Neutrophil (primary cell): ENCODE results near the gene TBC1D13.

Experiments
- H3K27ac ChIP-seq: fragments of 200-600 bp; sonication (generic); 2 replicates; pipeline ENCODE4 v1.5.1; 2016; ENCODE audit warnings: mild to moderate bottlenecking, moderate library complexity
- H3K27me3 ChIP-seq: fragments of 200-600 bp; sonication (generic); 2 replicates; pipeline ENCODE4 v1.6.0; 2016; ENCODE audit warnings: mild to moderate bottlenecking
- H3K36me3 ChIP-seq: fragments of 200-600 bp; sonication (generic); 2 replicates; pipeline ENCODE4 v1.5.1; 2017
- H3K4me1 ChIP-seq, 2 experiments: fragments of 200-600 bp in 1 of 2; sonication (generic) in 1 of 2; 1 replicate in 1 of 2; 2 replicates in 1 of 2; pipeline versions ENCODE4 v1.5.1 to v1.6.1; 2013 to 2016; ENCODE audit warnings: low read depth in 1 of 2, low read length in 1 of 2, mild to moderate bottlenecking in 1 of 2, moderate library complexity in 1 of 2; ENCODE audit not compliant: control insufficient read depth in 1 of 2, insufficient read depth in 1 of 2
- H3K4me3 ChIP-seq, 2 experiments: fragments of 200-600 bp in 1 of 2; sonication (generic) in 1 of 2; 1 replicate in 1 of 2; 2 replicates in 1 of 2; pipeline ENCODE4 v1.5.1; 2013 to 2016; ENCODE audit warnings: low read depth in 1 of 2, low read length in 1 of 2, mild to moderate bottlenecking in 1 of 2, moderate library complexity in 1 of 2
- H3K9me3 ChIP-seq: fragments of 200-600 bp; sonication (generic); 2 replicates; pipeline ENCODE4 v1.5.1; 2016
- TF ChIP-seq, protein P1 (sequence below): fragments of 200-600 bp; sonication (generic); IDR thresholded peaks from 2 replicates; pipeline ENCODE4 v1.5.1; 2016; ENCODE audit warnings: antibody characterized with exemption

The TBC1D13 gene

DNA sequence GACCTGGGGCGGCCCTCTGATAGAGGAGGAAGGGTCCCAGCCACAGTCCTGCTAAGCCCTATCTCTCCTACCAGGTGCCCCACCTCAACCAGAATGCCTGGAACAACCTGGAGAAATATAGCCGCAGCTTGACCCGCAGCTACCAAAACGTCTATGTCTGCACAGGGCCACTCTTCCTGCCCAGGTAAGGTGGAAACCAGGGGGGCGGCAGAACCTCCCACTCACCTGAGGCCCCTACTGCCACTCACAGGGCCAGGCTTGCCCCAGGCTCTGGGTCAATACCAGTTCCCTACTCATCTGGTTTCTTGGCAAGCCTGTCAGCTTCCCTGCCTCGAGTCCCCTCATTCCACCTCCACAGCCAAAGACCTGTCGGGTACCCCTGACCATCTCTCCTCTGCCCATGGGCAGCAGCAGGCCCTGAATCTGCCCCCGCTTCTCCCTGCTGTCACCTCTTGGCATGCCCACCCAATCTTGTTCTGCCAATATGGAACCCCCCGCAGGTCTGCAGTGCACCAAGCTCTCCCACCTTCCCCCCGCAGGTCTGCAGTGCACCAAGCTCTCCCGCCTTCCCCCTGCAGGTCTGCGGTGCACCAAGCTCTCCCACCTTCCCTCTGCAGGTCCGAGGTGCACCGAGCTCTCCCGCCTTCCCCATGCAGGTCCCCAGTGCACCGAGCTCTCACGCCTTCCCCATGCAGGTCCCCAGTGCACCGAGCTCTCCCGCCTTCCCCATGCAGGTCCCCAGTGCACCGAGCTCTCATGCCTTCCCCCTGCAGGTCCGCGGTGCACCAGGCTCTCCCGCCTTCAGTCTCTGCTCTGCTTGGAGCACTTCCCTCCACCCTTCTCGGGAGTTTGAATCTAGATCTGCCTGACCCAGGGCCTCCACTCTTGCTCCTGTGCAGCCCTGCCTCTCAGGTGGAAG, 33.9 kb downstream of the TBC1D13 start:
- peaks cover 46% of the 10 kb centered on the region for H3K36me3 ChIP-seq

DNA sequence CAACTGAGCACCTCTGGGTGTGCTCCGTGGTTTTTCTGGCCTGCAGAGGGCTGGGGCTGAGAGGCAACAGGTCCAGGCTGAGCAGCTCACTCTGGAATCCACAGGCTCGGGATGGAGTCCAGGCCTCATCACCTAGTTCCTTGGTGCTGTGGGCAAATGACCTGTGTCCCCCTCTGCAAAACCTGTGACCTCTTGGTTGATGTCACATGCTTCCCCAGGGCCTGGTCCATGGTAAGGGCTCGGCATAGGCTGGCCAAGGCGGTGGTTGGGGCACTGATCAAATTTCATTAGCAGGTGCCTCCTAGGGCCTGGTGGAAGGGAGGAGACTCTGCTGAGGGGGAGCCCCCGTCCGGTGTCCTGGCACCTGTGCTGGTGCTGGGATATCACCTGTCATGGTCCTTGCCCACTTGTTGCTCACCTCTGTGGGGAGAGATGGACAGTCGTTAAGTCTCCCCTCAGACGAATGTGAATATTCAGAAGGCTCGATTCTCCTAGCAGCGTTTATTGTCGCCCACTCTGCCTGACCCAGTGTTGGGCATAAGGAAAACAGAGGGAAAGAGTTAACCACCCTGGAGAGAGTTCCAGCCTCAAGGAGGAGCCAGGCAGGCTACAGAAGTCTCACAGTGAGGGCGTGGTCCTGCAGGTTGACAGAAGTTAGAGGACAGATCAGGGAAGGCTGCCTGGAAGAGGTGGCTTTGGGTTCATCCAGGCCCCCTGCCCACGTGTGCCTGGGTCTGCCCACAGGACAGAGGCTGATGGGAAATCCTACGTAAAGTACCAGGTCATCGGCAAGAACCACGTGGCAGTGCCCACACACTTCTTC, 34.7 kb downstream of the TBC1D13 start:
- H3K4me3 ChIP-seq: no peak overlapping the region
- H3K27ac ChIP-seq: no peak overlapping the region
- peaks cover 18% of the 10 kb centered on the region for H3K27me3 ChIP-seq
- H3K4me1 ChIP-seq: peaks cover 11 to 14% of the 10 kb centered on the region in 2 experiments
- no peaks in the 10 kb centered on the region for H3K9me3 ChIP-seq
- TF ChIP-seq, protein P1, sequence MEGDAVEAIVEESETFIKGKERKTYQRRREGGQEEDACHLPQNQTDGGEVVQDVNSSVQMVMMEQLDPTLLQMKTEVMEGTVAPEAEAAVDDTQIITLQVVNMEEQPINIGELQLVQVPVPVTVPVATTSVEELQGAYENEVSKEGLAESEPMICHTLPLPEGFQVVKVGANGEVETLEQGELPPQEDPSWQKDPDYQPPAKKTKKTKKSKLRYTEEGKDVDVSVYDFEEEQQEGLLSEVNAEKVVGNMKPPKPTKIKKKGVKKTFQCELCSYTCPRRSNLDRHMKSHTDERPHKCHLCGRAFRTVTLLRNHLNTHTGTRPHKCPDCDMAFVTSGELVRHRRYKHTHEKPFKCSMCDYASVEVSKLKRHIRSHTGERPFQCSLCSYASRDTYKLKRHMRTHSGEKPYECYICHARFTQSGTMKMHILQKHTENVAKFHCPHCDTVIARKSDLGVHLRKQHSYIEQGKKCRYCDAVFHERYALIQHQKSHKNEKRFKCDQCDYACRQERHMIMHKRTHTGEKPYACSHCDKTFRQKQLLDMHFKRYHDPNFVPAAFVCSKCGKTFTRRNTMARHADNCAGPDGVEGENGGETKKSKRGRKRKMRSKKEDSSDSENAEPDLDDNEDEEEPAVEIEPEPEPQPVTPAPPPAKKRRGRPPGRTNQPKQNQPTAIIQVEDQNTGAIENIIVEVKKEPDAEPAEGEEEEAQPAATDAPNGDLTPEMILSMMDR: no peak
- H3K36me3 ChIP-seq: peaks cover 53% of the 10 kb centered on the region

More for the DNA sequence above, 33.9 kb downstream of the TBC1D13 start:
- Histone ChIP-seq H3K27me3 (peaks cover 18% of the 10 kb centered on the region), H3K27ac (no peak overlapping the region), H3K9me3 (no peaks in the 10 kb centered on the region), H3K4me3 (no peak overlapping the region), H3K4me1 (peaks cover 11 to 14% of the 10 kb centered on the region in 2 experiments)
- TF ChIP-seq, protein P1: no peak

- H3K27ac ChIP-seq: no peak overlapping the region
- H3K4me1 ChIP-seq: peaks cover 11 to 14% of the 10 kb centered on the region in 2 experiments
- no peak overlapping the region for H3K4me3 ChIP-seq
- H3K9me3 ChIP-seq: no peaks in the 10 kb centered on the region
- peaks cover 53% of the 10 kb centered on the region for H3K36me3 ChIP-seq
- peaks cover 18% of the 10 kb centered on the region for H3K27me3 ChIP-seq
- TF ChIP-seq, protein P1: no peak
Measured at GRCh38 chr9:128822407-128823042, 35.5 kb downstream of the TBC1D13 start.

GRCh38 chr9:128823362-128823902, 36.4 kb downstream of the TBC1D13 start:
- TF ChIP-seq, protein P1: no peak
- H3K4me1 ChIP-seq: peaks cover 8% of the 10 kb centered on the region in 2 experiments
- H3K36me3 ChIP-seq: peaks cover 53% of the 10 kb centered on the region

DNA sequence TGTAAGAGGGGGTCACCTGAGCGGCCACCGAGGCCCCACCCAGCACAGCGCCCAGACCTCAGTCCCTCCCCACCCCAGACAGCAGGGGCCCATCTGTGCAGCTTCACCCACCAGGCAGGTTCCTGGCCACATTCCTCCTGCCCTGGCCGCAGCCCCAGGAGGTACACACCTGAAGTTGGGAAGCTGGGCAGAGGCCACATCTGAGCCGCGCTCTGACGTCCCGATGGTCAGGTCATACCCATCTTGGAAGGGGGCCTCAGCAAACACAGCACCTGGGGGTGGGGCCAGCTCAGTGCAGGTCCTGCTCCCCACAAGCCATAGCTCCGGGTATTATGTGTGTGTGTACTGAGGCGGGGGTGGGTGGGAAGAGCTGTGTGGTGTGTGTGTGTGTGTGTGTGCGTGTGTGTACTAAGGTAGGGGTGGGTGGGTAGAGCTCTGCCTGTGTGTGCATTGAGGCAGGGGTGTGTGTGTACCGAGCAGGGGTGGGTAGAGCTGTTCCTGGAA, 36.9 kb downstream of the TBC1D13 start:
- TF ChIP-seq, protein P1: no peak
- Histone ChIP-seq H3K4me3 (no peak overlapping the region), H3K36me3 (peaks cover 53% of the 10 kb centered on the region), H3K9me3 (no peaks in the 10 kb centered on the region), H3K27ac (no peak overlapping the region), H3K4me1 (peaks cover 7 to 11% of the 10 kb centered on the region in 2 experiments), H3K27me3 (peaks cover 14% of the 10 kb centered on the region)

More at GRCh38 chr9:128823362-128823902, 36.4 kb downstream of the TBC1D13 start:
- H3K27me3 ChIP-seq: peaks cover 18% of the 10 kb centered on the region
- no peaks in the 10 kb centered on the region for H3K9me3 ChIP-seq
- no peak overlapping the region for H3K4me3 ChIP-seq
- no peak overlapping the region for H3K27ac ChIP-seq
